A549 (cell line): ENCODE data around the gene TWIST2. TPM values are rescaled to one million over a fixed set of nuclear protein-coding genes. Genes with fewer than 3 reads are reported as not detected.

Source experiments
- ATAC-seq, 2 experiments: fragments of 200-7000 bp in 1 of 2; fragments of >200 bp in 1 of 2; cut with Nextera tagmentation in 1 of 2; cut with Tn5 transposase in 1 of 2; 3 replicates each; pipeline versions ENCODE4 v1.8.0 to v1.9.1; 2018 to 2020; ENCODE audit warnings: mild to moderate bottlenecking in 1 of 2, moderate library complexity in 1 of 2
- CTCF ChIA-PET: fragments of 300-600 bp; sonication (Branson Sonifier 250); formaldehyde crosslinking; extraction: SDS; loops from one replicate; lab custom pipeline; 2021; ENCODE audit warnings: antibody characterized with exemption, inconsistent platforms; lab: Yijun Ruan, JAX
- POLR2A ChIA-PET: fragments of 350-600 bp; formaldehyde crosslinking; extraction: SDS; loops from one replicate; lab custom pipeline; 2021; ENCODE audit warnings: antibody characterized with exemption, inconsistent platforms; lab: Yijun Ruan, JAX
- DNase-seq, 2 experiments: peaks; one replicate each; pipeline versions ENCODE4 v3.0.0 to v3.0.0-alpha.2; 2011 to 2016; ENCODE audit warnings: low read depth in 1 of 2, low spot score in 1 of 2
- FAIRE-seq: peaks from 2 replicates; lab custom pipeline; 2011; peaks lifted over from hg19 to GRCh38; lab: Jason Lieb, UNC
- H3K27ac ChIP-seq, 2 experiments: fragments of >200 bp; sonication (Bioruptor Twin); formaldehyde crosslinking; 3 replicates each; pipeline ENCODE4 v1.5.1; 2016 to 2017
- H3K4me1 ChIP-seq: fragments of >200 bp; sonication (Bioruptor Twin); formaldehyde crosslinking; 3 replicates; pipeline ENCODE4 v1.6.1; 2016
- H3K4me2 ChIP-seq: fragments of >200 bp; sonication (Bioruptor Twin); formaldehyde crosslinking; 3 replicates; pipeline ENCODE4 v1.6.1; 2016
- H3K4me3 ChIP-seq: fragments of >200 bp; sonication (Bioruptor Twin); formaldehyde crosslinking; 3 replicates; pipeline ENCODE4 v1.5.1; 2016
- H3K9me3 ChIP-seq: fragments of >200 bp; sonication (Bioruptor Twin); formaldehyde crosslinking; 3 replicates; pipeline ENCODE4 v1.6.1; 2016
- BHLHE40 ChIP-seq: IDR thresholded peaks from 2 replicates; pipeline ENCODE4 v1.6.1; 2012; ENCODE audit warnings: low read depth, low read length, inconsistent platforms
- CBX2 ChIP-seq: fragments of 200-600 bp; sonication (generic); IDR thresholded peaks from 2 replicates; pipeline ENCODE4 v1.6.1; 2016; ENCODE audit warnings: low read depth, mild to moderate bottlenecking, borderline replicate concordance
- CBX8 ChIP-seq: fragments of 200-600 bp; sonication (generic); IDR thresholded peaks from 2 replicates; pipeline ENCODE4 v1.6.1; 2016
- CHD2 ChIP-seq: fragments of 150-350 bp; IDR thresholded peaks from 2 replicates; pipeline ENCODE4 v1.6.1; 2014; ENCODE audit warnings: low read length; ENCODE audit not compliant: partially characterized antibody
- CTCF ChIP-seq: fragments of >200 bp; sonication (Bioruptor Twin); formaldehyde crosslinking; IDR thresholded peaks from 3 replicates; pipeline ENCODE4 v1.5.1; 2016
- EHF ChIP-seq: fragments of 250-450 bp; sonication (Bioruptor Pico); IDR thresholded peaks from 2 replicates; pipeline ENCODE4 v1.5.0; 2020; ENCODE audit warnings: mild to moderate bottlenecking
- EHMT2 ChIP-seq: fragments of 200-600 bp; sonication (generic); IDR thresholded peaks from 2 replicates; pipeline ENCODE4 v1.6.1; 2016; ENCODE audit warnings: antibody characterized with exemption, low read depth, mild to moderate bottlenecking, moderate library complexity
- ELK1 ChIP-seq: fragments of 150-350 bp; IDR thresholded peaks from 2 replicates; pipeline ENCODE4 v1.6.1; 2014; ENCODE audit warnings: low read depth, mild to moderate bottlenecking, low read length
- EP300 ChIP-seq, 2 experiments: fragments of >200 bp; sonication (Bioruptor Twin); formaldehyde crosslinking; IDR thresholded peaks; 2 replicates in 1 of 2; 3 replicates in 1 of 2; pipeline ENCODE4 v1.6.1; 2016 to 2017
- ESRRA ChIP-seq: fragments of 150-350 bp; IDR thresholded peaks from 2 replicates; pipeline ENCODE4 v1.6.1; 2014; ENCODE audit warnings: mild to moderate bottlenecking, low read length, borderline replicate concordance
- FOXS1 ChIP-seq: fragments of 250-450 bp; sonication (Bioruptor Pico); IDR thresholded peaks from 2 replicates; pipeline ENCODE4 v1.5.0; 2020; ENCODE audit warnings: mild to moderate bottlenecking, moderate library complexity
- GATA3 ChIP-seq: IDR thresholded peaks from 2 replicates; pipeline ENCODE4 v1.6.1; 2012; ENCODE audit warnings: borderline replicate concordance
- HES2 ChIP-seq: fragments of >200 bp; sonication (Bioruptor Twin); formaldehyde crosslinking; IDR thresholded peaks from 2 replicates; pipeline ENCODE4 v1.6.1; 2016
- HOXA7 ChIP-seq: fragments of 250-450 bp; sonication (Bioruptor Pico); IDR thresholded peaks from 2 replicates; pipeline ENCODE4 v1.5.0; 2020; ENCODE audit warnings: mild to moderate bottlenecking, moderate library complexity
- HOXB13 ChIP-seq: fragments of 250-450 bp; sonication (Bioruptor Pico); IDR thresholded peaks from 2 replicates; pipeline ENCODE4 v1.5.0; 2020; ENCODE audit warnings: low read depth, mild to moderate bottlenecking, moderate library complexity
- HOXB5 ChIP-seq: fragments of 250-450 bp; sonication (Bioruptor Pico); IDR thresholded peaks from 2 replicates; pipeline ENCODE4 v1.5.0; 2020; ENCODE audit warnings: mild to moderate bottlenecking, moderate library complexity
- JUNB ChIP-seq: fragments of >200 bp; sonication (Bioruptor Twin); formaldehyde crosslinking; IDR thresholded peaks from 2 replicates; pipeline ENCODE4 v1.6.1; 2016
- KDM5A ChIP-seq: fragments of 200-600 bp; sonication (generic); IDR thresholded peaks from 2 replicates; pipeline ENCODE4 v1.6.1; 2016; ENCODE audit warnings: antibody characterized with exemption, mild to moderate bottlenecking
- MAFK ChIP-seq: fragments of 450-650 bp; IDR thresholded peaks from 2 replicates; pipeline ENCODE4 v1.6.1; 2014; ENCODE audit not compliant: partially characterized antibody
- MAZ ChIP-seq: fragments of 150-350 bp; IDR thresholded peaks from 2 replicates; pipeline ENCODE4 v1.6.1; 2014; ENCODE audit warnings: antibody characterized with exemption, low read depth, low read length, borderline replicate concordance
- MYC ChIP-seq: IDR thresholded peaks from 2 replicates; pipeline ENCODE4 v1.6.1; 2012; ENCODE audit warnings: mild to moderate bottlenecking, inconsistent platforms, low read length, improper control_type of control experiment, borderline replicate concordance
- NFE2L2 ChIP-seq: fragments of 150-350 bp; conservative IDR thresholded peaks from 2 replicates; pipeline ENCODE4 v1.6.1; 2014; ENCODE audit warnings: low read length
- NPAS2 ChIP-seq: fragments of 250-450 bp; sonication (Bioruptor Pico); IDR thresholded peaks from 2 replicates; pipeline ENCODE4 v1.8.0; 2022; ENCODE audit warnings: mild to moderate bottlenecking, moderate library complexity, borderline replicate concordance
- PHF8 ChIP-seq: fragments of 200-600 bp; sonication (generic); IDR thresholded peaks from 2 replicates; pipeline ENCODE4 v1.6.1; 2016; ENCODE audit warnings: low read depth, mild to moderate bottlenecking, antibody characterized with exemption, moderate library complexity, borderline replicate concordance
- POLR2A ChIP-seq: IDR thresholded peaks from 2 replicates; pipeline ENCODE4 v1.6.1; 2012; ENCODE audit warnings: mild to moderate bottlenecking, low read length
- POLR2AphosphoS2 ChIP-seq: conservative IDR thresholded peaks from 2 replicates; pipeline ENCODE4 v1.6.1; 2012; ENCODE audit warnings: low read length, improper control_type of control experiment, inconsistent platforms
- RARB ChIP-seq: fragments of 250-450 bp; sonication (Bioruptor Pico); IDR thresholded peaks from 2 replicates; pipeline ENCODE4 v1.8.0; 2021; ENCODE audit warnings: mild to moderate bottlenecking, moderate library complexity
- RFX5 ChIP-seq: fragments of 450-650 bp; IDR thresholded peaks from 2 replicates; pipeline ENCODE4 v1.7.1; 2014; ENCODE audit warnings: antibody characterized with exemption, mild to moderate bottlenecking, moderate library complexity
- SMC3 ChIP-seq: fragments of >200 bp; sonication (Bioruptor Twin); formaldehyde crosslinking; IDR thresholded peaks from 3 replicates; pipeline ENCODE4 v1.6.1; 2018; ENCODE audit warnings: inconsistent platforms
- SREBF2 ChIP-seq: fragments of 450-650 bp; IDR thresholded peaks from 2 replicates; pipeline ENCODE4 v1.6.1; 2014; ENCODE audit warnings: mild to moderate bottlenecking, moderate library complexity
- USF2 ChIP-seq: fragments of 450-650 bp; IDR thresholded peaks from 2 replicates; pipeline ENCODE4 v1.6.1; 2014; ENCODE audit warnings: antibody characterized with exemption
- ZFP36 ChIP-seq: fragments of 450-650 bp; IDR thresholded peaks from 2 replicates; pipeline ENCODE4 v1.6.1; 2014; ENCODE audit warnings: borderline replicate concordance; ENCODE audit not compliant: partially characterized antibody
- WGBS: methylation state at CpG from one replicate; pipeline ENCODE4 v1.1.6; 2017; ENCODE audit errors: missing lambda C conversion rate; 5-methylcytosine and 5-hydroxymethylcytosine counted together
- polyA plus RNA-seq, 4 experiments: library from polyadenylated mRNA; depleted of rRNA in 3 of 4; stranded (reverse); fragments of >200 nt; fragmentation: RNase III in 1 of 4; extraction: RNeasy Plus Mini Kit Qiagen cat#74134 plus additional on column Dnase treatment in 1 of 4; gene quantifications; 2 replicates in 3 of 4; 3 replicates in 1 of 4; pipeline ENCODE4 v1.2.3, GENCODE V29; 2011 to 2017
- TF ChIP-seq, protein P1 (sequence below): fragments of 200-600 bp; sonication (generic); IDR thresholded peaks from 2 replicates; pipeline ENCODE4 v1.6.1; 2016; ENCODE audit warnings: antibody characterized with exemption, mild to moderate bottlenecking, moderate library complexity

TWIST2 gene
- polyA plus RNA-seq, 2 of the 4 experiments (the other 2 are of a cell fraction): 7.1 to 8.2 TPM

GRCh38 chr2:238895891-238896600 lies 48.2 kb downstream of the TWIST2 start:
- no peaks in the 10 kb centered on the region for H3K9me3 ChIP-seq
- POLR2A ChIA-PET: no interaction called here
- CTCF ChIA-PET: no interaction called here
- H3K4me2 ChIP-seq: no peak overlapping the region
- H3K4me1 ChIP-seq: no peaks in the 10 kb centered on the region
- FAIRE-seq (no peak), ATAC-seq (peak in 1 of 2 experiments; percentile 49; a peak in 3 of 6 replicates), DNase-seq (no peak)
- 77% methylated on average over 21 of the region's 27 CpGs for WGBS
- TF ChIP-seq BHLHE40 (no peak), HOXA7 (CRISPR knock-in tag) (no peak), CBX8 (no peak), NPAS2 (no peak), SREBF2 (no peak), EP300 (IDR thresholded peaks at IDR 0.05) (no peak), EHMT2 (no peak), SMC3 (no peak), JUNB (no peak), CHD2 (no peak), HOXB13 (CRISPR knock-in tag) (no peak), POLR2A (no peak), FOXS1 (CRISPR knock-in tag) (no peak), USF2 (no peak), GATA3 (no peak), RARB (CRISPR knock-in tag) (no peak), POLR2AphosphoS2 (no peak), HOXB5 (CRISPR knock-in tag) (no peak), EHF (CRISPR knock-in tag) (no peak), ESRRA (no peak)
- H3K4me3 ChIP-seq: no peak overlapping the region
- H3K27ac ChIP-seq: peak overlapping the region in 1 of 2 experiments; percentile 35; a peak in 1 of 6 replicates

- Histone ChIP-seq H3K27ac (no peak overlapping the region), H3K4me1 (no peaks in the 10 kb centered on the region), H3K4me2 (no peak overlapping the region), H3K4me3 (no peak overlapping the region), H3K9me3 (no peaks in the 10 kb centered on the region)
- CTCF ChIA-PET: no interaction called here
- 70% methylated on average over 2 of the region's 5 CpGs for whole genome bisulfite sequencing
- FAIRE-seq (no peak), ATAC-seq (no peak), DNase-seq (no peak)
- POLR2A ChIA-PET: no interaction called here
- no peak for TF ChIP-seq NFE2L2
- TF ChIP-seq HES2: no peak
- no peak for TF ChIP-seq MYC
- no peak for TF ChIP-seq RFX5
- no peak for TF ChIP-seq CBX2
- TF ChIP-seq, protein P1, sequence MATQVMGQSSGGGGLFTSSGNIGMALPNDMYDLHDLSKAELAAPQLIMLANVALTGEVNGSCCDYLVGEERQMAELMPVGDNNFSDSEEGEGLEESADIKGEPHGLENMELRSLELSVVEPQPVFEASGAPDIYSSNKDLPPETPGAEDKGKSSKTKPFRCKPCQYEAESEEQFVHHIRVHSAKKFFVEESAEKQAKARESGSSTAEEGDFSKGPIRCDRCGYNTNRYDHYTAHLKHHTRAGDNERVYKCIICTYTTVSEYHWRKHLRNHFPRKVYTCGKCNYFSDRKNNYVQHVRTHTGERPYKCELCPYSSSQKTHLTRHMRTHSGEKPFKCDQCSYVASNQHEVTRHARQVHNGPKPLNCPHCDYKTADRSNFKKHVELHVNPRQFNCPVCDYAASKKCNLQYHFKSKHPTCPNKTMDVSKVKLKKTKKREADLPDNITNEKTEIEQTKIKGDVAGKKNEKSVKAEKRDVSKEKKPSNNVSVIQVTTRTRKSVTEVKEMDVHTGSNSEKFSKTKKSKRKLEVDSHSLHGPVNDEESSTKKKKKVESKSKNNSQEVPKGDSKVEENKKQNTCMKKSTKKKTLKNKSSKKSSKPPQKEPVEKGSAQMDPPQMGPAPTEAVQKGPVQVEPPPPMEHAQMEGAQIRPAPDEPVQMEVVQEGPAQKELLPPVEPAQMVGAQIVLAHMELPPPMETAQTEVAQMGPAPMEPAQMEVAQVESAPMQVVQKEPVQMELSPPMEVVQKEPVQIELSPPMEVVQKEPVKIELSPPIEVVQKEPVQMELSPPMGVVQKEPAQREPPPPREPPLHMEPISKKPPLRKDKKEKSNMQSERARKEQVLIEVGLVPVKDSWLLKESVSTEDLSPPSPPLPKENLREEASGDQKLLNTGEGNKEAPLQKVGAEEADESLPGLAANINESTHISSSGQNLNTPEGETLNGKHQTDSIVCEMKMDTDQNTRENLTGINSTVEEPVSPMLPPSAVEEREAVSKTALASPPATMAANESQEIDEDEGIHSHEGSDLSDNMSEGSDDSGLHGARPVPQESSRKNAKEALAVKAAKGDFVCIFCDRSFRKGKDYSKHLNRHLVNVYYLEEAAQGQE: no peak
- no peak for TF ChIP-seq ZFP36
- no peak for TF ChIP-seq SMC3
- no peak for TF ChIP-seq PHF8
- TF ChIP-seq KDM5A: no peak
- no peak for TF ChIP-seq EHF (CRISPR knock-in tag)
- TF ChIP-seq CHD2: no peak
- TF ChIP-seq CTCF: no peak
- TF ChIP-seq MAFK: no peak
- TF ChIP-seq NPAS2: no peak
- TF ChIP-seq ELK1: no peak
- TF ChIP-seq MAZ: no peak
Measured at GRCh38 chr2:238896641-238897040, 48.8 kb downstream of the TWIST2 start.
